DLD1 (cell line): ENCODE data around the gene ATXN8OS.
"Not testable (repeated sequence)": the region's sequence is repeated elsewhere in the genome, so short reads cannot be mapped to it uniquely, and the experiment has no call there.

ENCODE experiments used
- in situ Hi-C: cut with HindIII; loops from 2 replicates; pipeline ENCODE4 v1.10.0; 2017; ENCODE audit warnings: low sequenced_read_pairs

The ATXN8OS gene

DNA sequence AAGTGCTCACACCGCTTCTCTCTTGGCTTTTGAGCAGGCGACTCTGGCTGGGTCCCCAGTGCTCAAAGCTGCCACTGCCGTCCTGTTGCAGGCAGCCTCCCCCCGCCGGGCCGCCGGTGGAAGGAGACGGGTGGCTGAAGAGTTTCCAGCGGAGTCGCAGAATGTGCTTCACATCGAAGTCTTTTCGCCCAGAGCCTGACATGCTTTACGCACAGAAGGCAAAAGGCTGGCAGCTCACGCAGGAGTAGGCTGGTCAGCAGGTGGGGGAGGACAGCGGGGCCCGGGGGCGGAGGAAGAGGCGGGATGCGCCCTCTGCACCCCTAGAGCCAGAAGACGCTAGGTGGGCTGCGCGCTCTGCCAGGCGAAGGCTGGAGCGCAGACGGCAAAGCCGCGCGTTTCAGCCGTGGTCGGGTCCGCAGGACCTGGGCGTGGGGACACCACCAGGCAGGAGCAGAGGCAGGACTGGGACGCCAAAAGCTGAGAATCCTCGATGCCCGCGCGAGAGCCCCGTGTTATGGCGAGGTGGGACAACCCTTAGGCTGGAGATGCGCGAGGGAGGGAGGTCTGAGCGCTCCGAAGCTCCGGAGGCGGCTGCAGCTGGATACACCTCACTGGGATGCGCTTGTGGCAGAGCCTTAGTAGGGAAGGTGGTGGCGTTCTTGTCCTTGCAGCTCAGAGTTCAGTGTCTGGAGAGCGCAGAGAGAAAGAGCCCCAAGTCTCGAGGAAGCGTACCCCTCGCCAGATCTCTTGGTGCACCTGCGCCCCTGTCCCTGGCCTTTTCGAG is at the start of gene ATXN8OS:
ATXN8OS (plus strand) TSS at position 329 of the 784 bp plus-strand sequence.
- in situ Hi-C loops: no loop called here

GRCh38 chr13:70080012-70080411 is 27.6 kb upstream of the ATXN8OS start:
- in situ Hi-C loops: no loop called here

- in situ Hi-C loops: no loop called here
Measured at GRCh38 chr13:70087247-70087646, 20.4 kb upstream of the ATXN8OS start.

DNA sequence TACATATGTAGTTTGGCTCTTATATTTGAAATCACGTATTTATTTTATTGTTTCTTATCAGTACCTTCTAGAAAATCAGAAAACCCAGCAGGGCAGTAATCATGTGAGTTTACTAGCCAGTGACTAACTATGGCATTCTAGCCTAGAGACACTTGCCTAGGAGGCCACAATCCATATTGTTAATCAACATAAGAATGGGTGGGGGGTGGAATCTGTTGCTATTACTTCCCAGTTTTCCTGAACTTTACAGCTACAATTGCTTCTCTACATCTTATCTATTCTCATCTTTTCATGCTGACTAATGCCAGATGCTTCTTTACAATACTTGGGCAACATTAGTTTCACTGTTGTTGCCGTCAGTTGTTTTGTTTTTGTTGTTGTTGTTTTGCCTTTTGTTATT is 18.7 kb upstream of the ATXN8OS start:
- in situ Hi-C loops: no loop called here

DNA sequence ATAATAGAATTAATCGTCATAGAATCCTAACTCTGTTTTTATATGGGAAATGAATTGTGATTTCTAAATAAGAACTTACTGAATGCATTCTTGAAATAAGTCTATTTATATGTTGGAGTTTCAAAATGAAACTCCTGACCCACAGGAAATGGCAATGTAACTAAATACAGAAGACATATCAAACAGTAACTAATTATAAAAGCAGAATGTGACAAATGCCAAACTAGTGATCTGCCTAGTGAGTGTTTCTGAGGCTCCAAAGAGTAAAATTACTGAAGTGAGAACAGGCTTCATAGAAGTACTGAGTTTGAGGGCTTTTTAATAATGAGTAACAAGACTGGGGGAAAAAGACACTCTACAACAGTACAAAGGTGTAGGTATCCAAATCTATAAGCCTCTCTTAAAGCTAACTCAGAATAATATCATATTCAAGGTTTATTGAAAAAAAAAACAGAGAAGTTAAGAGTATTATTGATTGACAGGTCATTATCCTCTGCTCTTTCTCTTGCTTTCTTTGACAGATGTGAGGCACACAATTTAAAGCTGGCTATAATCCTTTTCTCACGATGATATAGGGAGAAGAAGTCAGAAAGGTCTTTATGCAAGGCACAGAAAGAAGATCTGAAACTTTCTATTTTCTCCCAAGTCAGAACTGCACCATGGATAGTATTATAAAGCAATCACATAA is 17.4 kb upstream of the ATXN8OS start:
- in situ Hi-C loops: no loop called here

DNA sequence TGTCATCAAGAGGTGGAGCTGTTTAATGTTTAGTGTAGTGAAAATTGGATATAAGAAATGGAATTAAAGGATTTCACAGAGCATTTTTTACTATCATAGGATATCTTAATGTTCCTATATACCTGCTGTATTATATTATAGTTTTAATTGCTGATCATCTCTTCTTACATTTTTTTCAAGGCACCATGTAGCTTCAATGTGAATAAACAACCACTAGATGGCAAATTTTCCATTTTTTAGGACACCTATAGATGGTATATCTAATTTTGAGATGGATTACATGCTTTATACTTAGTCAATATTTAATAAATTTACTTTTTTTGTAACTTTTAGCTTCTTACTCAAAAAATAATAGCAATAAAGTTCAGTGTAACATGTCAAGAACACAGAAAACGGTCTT is 9.0 kb upstream of the ATXN8OS start:
- in situ Hi-C loops: no loop called here

DNA sequence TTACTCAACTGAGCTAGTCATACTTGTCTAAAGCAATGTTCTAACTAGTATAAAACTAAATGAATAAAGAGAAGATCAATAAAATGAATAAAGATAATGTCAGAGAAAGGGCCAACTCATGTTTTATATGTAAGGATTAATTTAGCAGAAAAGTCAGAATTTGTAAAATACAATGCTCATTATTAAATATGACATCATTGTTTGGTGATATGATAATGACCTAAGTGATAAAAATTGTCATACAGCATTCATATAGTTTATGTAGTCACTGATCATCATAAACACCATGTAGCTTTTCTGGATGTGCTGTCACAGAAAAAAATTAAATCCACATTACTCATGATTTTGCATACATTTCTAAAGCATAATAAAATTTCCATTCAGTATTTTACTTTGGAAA is 3.1 kb upstream of the ATXN8OS start:
- in situ Hi-C loops: no loop called here

GRCh38 chr13:70107125-70107497 is 515 bp upstream of the ATXN8OS start:
- in situ Hi-C loops: no loop called here

DNA sequence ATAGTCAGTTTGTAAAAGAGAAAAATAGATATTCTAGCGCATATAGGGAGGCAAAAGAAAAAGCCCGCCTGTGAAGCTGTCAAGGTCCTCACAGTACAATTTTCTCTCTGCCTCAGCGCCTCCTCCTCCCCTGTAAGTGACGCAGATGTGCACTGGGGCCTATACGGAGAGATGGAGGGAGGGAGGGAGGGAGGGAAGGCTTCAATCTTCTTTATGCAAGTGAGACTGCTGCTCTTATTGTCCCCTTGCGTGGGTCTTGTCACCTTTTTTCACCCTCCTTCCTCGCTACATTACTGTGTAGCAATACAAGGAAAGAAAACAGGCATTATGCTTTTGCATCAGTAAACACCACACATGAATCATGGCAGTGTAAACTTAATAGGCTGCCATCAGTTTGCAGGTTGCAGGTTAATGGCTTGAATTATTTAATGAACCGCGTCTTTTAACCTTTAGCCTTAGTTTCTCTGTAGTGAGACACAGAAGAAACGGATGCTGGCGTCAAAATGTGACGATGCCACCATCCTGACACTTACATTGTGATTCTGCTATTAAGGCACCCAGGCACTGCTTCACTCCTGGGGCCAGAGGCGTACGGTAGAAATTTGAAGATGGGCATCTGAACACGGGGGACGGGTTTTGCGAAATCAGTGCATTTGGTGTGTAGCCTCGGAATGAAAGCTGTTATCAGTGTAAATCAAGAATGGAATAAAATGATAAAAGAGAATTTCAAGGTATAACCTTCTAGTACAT is 905 bp downstream of the ATXN8OS start, which contains the start of gene KLHL1:
KLHL1 (minus strand) TSS at position 97 of the 750 bp plus-strand sequence. CDS start 753 bp downstream, outside the sequence.
- in situ Hi-C loops: no loop called here

DNA sequence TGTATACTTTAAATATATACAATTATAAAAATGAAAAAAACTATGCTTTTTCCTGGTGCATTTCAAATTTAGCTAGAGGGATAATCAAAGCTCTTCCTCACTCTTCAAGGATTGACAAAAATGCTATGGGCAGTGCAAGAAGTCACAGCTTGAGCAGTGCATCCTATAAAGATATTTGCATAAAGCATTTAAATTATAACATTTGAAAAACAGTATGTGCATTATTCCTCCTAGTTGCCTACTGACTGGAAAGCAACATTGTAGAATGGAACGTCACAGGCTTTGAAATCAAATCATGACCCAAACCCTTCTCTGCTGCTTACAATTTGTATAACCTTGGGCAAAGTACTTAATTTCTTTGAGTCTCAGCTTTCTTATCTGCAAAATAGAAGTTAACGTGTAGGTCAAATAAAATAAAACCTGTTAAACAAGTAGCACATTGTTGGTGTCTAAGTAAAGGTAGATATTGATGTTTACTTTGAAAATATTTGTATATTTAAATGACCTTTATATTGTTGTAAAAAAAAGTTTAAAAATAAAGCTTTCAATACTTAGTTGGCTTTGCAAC is 9.8 kb downstream of the ATXN8OS start:
- in situ Hi-C loops: no loop called here

DNA sequence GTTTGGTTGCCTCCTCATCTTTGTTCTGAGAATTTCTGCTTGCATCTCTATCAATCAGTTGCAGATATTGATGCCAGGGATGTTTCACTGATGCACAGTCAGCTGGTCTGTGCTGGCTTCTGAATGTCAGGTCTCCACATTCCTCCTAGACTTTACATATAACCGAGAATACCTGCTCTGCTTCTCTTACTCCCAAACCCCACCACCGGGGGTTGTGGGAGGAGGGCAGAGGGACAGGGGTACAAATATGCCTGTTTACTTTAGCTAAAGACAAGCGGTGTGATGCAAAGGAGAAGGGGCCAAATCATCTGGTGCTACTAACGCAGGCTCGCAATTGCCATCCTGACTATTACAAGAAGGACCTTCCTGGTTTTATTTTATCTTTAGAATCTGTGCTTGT is 18.1 kb downstream of the ATXN8OS start:
- in situ Hi-C loops: no loop called here

DNA sequence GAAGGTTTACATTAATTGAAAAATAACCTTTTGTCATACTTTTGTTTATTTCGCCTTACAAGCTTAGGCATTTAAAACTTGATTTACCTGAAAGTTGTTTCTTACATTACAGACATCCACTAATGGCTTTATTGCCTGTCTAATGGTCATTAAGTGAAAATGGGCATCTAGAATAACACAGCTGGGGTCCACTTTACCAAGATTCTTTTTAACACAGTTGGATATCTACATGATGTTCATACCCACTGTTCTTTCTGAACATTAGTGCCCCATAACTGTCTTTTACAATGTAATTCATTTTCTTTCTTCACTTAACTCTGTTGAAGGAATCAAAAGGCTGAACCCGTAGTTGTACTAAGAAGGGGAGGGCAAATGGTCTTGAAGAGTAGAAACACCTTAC is 20.5 kb downstream of the ATXN8OS start:
- in situ Hi-C loops: no loop called here

GRCh38 chr13:70142658-70143057 is 35.0 kb downstream of the ATXN8OS start:
- in situ Hi-C loops: not testable (repeated sequence)

DNA sequence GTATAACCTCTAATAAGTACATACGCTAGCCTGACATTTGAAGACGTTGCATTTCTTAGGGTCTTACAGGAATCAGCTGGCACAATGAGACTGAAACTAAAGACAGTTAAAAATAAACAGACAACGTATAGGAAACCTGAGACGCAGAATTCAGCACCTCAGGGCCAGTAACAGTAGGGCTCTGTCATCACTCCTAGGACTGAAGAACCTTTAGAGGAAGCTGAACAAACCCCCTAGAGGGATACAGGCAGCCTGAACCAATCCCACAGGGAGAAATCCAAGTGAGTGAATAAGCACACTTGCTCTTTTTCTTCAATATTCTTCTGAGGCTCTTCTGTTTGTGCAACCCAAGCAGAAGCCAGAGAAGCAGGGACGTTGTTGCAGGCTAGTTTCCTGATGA is 54.5 kb downstream of the ATXN8OS start:
- in situ Hi-C loops: no loop called here

DNA sequence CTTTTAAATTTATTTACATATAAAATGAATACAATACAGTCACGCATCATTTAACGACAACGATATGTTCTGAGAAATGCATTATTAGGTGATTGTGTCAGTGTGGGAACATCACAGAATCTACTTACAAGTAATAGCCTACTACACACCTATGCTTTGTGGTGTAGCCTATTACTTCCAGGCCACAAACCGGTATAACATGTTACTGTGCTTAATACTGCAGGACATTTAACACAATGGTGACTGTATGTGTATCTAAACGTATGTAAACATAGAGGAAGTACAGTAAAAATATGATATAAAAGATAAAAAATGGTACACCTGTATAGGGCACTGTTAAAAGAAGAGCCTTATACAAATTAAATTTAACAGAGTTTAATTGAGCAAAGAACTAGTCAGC is 63.1 kb downstream of the ATXN8OS start:
- in situ Hi-C loops: no loop called here

DNA sequence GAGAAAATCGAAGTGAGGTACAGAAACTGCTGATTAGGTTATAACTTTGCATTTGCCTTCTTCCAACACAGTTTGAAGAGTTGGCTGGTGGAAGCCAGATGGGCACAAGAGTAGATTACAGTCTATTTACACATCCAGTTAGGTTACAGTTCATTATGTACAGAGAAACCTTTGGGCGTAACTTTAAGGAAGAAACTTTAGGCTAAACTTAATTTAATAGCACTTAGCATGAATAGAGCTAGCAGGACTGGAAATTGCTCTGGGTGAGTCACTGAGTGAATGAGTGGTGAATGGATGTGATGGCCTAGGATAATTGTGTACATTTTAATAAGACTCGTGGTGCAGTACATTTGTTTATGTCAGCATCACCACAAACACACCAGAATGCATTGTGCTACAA is 63.5 kb downstream of the ATXN8OS start:
- in situ Hi-C loops: no loop called here

DNA sequence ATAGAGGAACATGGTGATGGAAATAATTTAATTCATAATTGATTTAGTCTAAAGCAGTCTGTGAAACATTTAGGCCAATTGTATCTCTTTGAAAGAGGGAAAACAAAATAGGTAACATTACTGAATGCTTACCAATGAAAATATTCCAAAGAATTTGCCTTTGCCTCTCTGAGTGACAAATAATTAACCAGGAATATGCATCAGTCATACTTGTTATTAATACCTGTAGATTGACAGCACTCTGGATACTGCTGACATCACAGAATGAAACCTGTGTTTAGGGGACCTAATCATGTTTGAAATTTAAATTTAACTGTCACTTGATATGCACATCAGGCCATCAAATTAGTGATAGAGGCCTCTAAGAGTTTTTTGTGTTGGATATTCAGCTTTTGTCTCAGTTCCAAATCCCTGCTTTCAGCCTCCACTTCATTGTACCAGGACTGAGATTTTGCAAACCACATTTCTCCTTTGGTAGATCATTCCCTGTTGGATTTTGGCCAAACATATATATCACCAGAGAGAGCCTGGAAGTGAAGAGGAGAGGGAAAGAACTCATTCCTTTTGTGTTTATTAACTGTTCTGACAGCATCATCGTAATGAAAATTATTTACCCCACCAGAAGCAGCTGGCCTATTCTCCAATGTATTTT is 65.4 kb downstream of the ATXN8OS start:
- in situ Hi-C loops: no loop called here

- in situ Hi-C loops: no loop called here
Measured at GRCh38 chr13:70173598-70173959, 66.0 kb downstream of the ATXN8OS start.

DNA sequence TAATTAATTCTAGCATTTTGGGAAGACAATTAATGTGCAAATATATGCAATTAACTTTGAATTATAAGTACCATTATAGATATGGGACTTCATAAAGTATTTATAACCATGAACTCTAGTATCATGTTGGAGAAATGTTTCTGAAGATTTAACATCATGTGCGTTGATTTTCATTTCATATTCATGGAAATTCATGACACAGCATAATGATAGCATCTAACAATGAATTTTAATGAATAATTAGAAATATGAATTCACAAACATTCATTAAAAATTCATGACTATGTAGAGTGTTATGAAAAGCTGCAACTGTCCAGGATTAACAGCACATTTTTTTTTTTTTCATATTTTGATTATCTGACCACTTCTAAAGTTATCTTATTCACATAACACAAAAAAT is 70.7 kb downstream of the ATXN8OS start:
- in situ Hi-C loops: no loop called here
